CD4-positive, alpha-beta T cell treated with Interleukin-1 beta for 1 hour (primary cell): ENCODE data around the gene NBEAL1.
A peak's percentile ranks its signal among the peaks of the same experiment; 100 is the strongest.
"Not testable (repeated sequence)": the region's sequence is repeated elsewhere in the genome, so short reads cannot be mapped to it uniquely, and the experiment has no call there.

Experiments used
- DNase-seq, 2 donors: peaks; one replicate each; pipeline ENCODE4 v3.0.0-alpha.2; 2020 to 2022

NBEAL1 gene

GRCh38 chr2:203014456-203015199 lies at the start of gene NBEAL1:
NBEAL1 (plus strand) TSS chr2:203014875; CDS start chr2:203016385, 1,510 bp downstream.
- DNase-seq, result peak; percentile 98 to 99

- peak in 1 of 2 donors; percentile 9 for DNase-seq
These were observed 48.7 kb upstream of the NBEAL1 start for GRCh38 chr2:202965810-202966460.

DNA sequence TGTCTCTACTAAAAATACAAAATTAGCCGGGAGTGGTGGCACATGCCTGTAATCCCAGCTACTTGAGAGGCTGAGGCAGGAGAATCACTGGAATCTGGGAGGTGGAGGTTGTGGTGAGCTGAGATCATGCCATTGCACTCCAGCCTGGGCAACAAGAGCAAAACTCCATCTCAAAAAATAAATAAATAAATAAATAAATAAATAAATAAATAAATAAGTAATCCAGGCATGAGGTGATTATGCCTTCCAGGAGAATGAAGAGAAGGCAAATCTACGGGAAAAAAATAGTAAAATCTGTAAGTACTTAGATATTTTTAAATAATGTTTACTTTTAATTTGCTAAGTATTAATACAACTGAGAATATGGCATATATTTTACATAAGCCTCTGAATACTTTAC lies 45.3 kb upstream of the NBEAL1 start:
- DNase-seq, result not testable (repeated sequence)

- no peak for DNase-seq
These were observed 37.9 kb upstream of the NBEAL1 start for GRCh38 chr2:202976809-202977208.

GRCh38 chr2:202982779-202983491 lies 31.7 kb upstream of the NBEAL1 start:
- no peak for DNase-seq

DNA sequence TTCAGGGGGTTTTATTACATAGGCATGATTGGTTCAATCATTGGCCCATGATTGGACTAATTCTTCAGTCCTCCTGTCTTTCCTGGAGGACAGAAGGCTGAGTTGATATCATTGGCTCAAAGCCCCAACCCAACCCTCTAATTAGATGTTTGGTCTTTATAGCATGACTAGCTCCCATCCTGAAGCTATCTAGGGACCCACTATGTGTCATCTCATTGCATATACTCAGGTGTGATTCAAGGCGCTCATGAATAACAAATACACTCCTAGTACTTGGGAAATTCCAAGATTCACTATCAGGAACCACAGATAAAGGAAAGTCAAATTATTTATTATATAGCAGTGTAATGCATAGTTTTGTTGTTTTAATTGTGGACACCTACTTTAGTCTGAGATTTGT lies 24.9 kb upstream of the NBEAL1 start:
- DNase-seq, result no peak

DNA sequence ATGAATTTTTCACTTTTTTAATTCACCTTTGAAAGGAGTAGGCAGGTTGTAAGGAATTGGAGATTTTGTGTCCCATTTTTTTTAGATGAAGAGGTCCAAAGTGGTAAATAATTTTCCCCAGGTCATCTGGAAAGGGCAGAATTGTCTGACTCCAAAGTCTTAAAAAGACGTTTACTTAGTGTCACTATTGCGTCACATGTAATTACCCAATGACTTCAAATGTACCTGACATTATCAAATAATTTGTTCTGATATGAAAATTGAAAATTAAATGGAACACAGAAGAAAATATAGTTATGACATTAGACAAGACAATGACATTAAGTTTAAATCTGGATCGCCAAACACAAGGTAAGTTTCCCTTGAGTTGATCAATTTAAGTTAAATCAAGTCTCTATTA lies 24.2 kb upstream of the NBEAL1 start:
- DNase-seq, result no peak

DNA sequence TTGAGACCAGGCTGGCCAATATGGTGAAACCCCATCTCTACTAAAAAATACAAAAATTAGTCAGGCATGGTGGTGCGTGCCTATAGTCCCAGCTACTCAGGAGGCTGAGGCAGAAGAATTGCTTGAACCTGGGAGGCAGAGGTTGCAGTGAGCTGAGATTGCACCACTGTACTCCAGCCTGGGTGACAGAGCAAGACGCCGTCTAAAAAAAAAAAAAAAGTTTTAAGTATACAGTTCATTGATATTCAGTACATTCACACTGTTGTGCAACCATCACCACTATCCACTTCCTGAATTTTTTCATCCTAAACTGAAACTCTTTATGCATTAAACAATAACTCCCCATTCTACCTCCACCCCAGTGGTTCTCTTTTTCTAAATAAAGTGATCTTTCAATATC lies 17.6 kb upstream of the NBEAL1 start:
- DNase-seq, result peak in 1 of 2 donors; percentile 5

GRCh38 chr2:203002054-203002821 lies 12.4 kb upstream of the NBEAL1 start:
- no peak for DNase-seq

GRCh38 chr2:203003716-203004115 lies 11.0 kb upstream of the NBEAL1 start:
- no peak for DNase-seq

DNA sequence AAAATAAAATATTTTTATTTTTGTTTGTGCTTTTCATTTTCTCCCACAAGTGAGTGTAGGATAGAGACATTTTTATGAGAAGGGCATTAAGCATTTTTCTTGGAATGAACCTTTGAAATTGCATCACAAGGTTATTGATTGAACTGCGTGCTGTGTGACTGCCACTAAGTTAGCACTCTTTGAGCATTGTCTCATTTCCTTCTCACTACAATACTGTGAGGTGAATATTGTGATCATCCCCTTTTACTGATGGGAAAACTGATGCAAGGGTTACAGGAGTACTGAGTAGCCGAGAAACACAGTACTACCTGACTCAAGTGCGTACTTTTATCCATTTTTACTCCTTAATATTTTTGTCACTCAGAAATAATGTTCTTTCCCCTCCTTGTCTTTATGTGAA lies 2.0 kb downstream of the NBEAL1 start:
- no peak for DNase-seq

DNA sequence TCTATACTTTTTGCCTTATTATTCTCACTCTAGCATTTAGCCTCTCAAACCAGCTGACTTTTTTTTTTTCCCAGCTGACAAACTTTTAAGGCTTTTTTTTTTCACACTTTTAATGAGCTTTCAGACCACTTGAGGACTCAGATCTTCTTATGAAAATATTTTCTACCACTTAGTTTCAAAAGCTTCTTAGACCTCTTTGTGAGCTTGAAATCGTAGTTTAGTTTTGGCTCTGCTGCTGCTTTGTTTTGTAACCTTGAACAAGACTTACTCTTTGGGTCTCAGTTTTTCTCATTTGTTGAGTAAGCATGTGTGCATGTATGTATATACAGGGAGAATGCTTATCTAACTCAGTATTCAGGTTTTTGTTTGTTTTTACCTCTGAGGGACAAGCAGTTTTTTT lies 3.5 kb downstream of the NBEAL1 start:
- no peak for DNase-seq

DNA sequence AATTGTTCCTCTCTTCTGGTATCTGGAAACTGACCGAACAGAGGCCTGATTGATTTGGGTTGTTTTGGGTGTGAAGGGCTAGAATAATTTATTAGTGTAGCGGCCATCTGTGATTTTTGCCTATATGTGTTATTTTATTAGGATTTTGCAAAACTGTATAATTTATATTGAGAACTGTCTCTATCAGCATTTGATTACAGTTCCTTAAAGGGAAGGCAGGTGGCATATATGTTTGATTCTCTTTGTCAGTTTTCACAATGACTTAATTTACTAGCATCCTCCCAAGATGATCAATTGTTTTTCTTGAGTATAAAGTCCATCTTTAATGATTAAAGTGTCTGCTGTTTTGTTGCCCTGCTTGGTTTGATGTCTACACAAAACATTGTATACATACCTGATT lies 4.5 kb downstream of the NBEAL1 start:
- DNase-seq, result no peak

- DNase-seq, result no peak
These were observed 7.3 kb downstream of the NBEAL1 start for GRCh38 chr2:203021991-203022390.

DNA sequence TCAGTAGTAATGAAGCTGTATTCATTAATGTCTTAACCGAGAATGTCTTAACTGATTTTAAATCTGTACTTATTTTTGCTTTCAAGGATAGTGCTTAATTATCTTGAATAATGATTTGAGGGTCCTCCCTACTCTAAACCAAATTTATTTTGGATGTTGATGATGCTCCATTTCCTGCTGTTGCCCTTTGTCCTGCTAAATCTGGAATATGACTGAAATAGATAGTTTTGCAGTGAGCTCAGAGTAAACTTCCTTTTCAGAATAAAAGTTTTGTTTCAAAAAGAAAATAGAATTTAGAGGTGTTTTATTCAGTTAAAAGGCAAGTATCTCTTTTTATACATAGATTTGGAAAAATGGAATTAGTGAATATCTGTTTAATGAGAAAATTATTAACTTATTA lies 8.1 kb downstream of the NBEAL1 start:
- no peak for DNase-seq

DNA sequence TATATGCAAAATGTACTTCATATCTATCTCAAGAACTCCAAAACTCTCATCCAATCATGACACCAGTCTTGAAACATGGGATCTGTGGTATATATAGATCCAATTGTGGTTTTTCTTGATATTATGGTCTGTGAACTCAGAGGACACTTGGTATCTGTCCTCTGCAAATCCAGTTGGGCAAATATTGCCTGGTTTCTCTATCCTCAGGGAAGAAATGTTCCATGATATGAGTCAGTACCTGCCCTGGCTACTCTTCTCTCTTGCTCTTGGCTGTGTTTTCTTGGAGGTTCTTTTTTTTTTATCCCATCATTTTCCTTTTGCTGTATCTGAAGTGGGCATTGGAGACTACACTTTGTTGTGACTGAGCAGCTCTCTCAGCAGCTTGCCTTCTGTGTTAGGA lies 10.9 kb downstream of the NBEAL1 start:
- no peak for DNase-seq

- no peak for DNase-seq
These were observed 15.9 kb downstream of the NBEAL1 start for GRCh38 chr2:203030545-203030944.

- DNase-seq, result no peak
These were observed 16.3 kb downstream of the NBEAL1 start for GRCh38 chr2:203030991-203031390.

GRCh38 chr2:203033395-203033794 lies 18.7 kb downstream of the NBEAL1 start:
- DNase-seq, result no peak

DNA sequence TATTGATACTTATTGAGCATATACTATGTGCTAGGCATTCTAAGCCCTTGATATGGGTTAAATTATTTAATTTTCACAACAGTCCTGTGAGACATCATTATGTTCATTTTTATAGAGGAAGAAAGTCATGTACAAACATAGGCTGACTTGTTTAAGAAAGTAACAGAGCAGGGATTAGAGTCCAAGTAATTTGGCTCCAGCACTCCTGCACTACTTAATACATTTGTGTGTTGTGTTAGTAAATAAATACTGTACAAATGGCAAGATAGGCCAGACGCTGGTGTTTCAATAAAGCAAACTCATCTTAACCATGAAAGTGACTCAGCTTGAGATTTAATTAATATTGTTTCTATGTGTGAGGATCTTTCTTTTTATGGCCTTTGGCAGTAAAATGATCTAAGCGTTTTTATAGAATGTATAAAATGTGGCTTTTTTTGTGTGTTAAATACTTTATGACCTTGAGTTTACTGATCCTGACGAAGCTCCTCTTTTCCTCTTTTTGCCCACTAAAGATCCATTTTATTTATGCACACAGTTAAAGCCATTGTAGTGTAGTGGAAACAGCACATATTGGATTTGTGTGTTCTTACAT lies 21.3 kb downstream of the NBEAL1 start:
- DNase-seq, result no peak

DNA sequence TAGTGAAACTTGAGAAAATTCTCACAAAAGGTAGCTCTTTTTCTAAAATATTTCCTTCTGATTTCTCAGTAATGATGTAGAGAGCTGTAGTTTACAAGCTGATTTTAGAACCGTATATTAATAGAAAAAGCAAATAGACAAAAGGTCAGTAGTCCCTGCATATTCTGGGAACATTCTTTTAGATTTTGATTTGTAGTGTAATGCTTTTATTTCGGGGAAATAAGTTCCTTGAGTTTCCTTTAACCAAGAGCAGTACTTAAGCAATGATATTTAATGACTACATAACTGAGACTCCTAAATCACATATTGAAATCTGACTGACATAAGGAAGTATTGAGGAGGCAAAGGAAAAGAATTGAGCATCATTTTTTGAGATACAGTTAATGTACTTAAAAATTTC lies 22.4 kb downstream of the NBEAL1 start:
- no peak for DNase-seq

GRCh38 chr2:203038586-203038985 lies 23.9 kb downstream of the NBEAL1 start:
- DNase-seq, result no peak

GRCh38 chr2:203039211-203039610 lies 24.5 kb downstream of the NBEAL1 start:
- not testable (repeated sequence) for DNase-seq
